H1 (cell line): ENCODE results near the gene TPPP. TPM values are rescaled to one million over a fixed set of nuclear protein-coding genes. Genes with fewer than 3 reads are reported as not detected.

Source experiments
- CTCF ChIA-PET: fragments of 300-600 bp; sonication (Branson Sonifier 250); formaldehyde crosslinking; loops from one replicate; lab custom pipeline; 2021; ENCODE audit not compliant: partially characterized antibody; lab: Charles Lee
- POLR2A ChIA-PET: fragments of 300-600 bp; sonication (Branson Sonifier 250); formaldehyde crosslinking; loops from one replicate; lab custom pipeline; 2021; ENCODE audit warnings: inconsistent platforms; ENCODE audit not compliant: partially characterized antibody; lab: Charles Lee
- DNase-seq, 2 experiments: peaks; one replicate each; pipeline versions ENCODE4 v3.0.0 to v3.0.0-alpha.2; 2010 to 2022; ENCODE audit warnings: low spot score in 2 of 2, low read depth in 1 of 2, mixed read lengths in 1 of 2
- FAIRE-seq: peaks from 2 replicates; lab custom pipeline; 2011; peaks lifted over from hg19 to GRCh38; lab: Jason Lieb, UNC
- H2AFZ ChIP-seq: 2 replicates; pipeline ENCODE4 v1.8.1; 2012; ENCODE audit warnings: low read length, inconsistent platforms
- H2AK5ac ChIP-seq: 2 replicates; pipeline ENCODE4 v1.6.1; 2013; ENCODE audit warnings: low read depth, low read length
- H2BK120ac ChIP-seq: replicated peaks from 2 replicates; pipeline ENCODE3; 2013; ENCODE audit warnings: low read depth, low read length, inconsistent platforms
- H2BK12ac ChIP-seq: 2 replicates; pipeline ENCODE4 v1.6.1; 2013; ENCODE audit warnings: low read depth, low read length
- H2BK15ac ChIP-seq: 2 replicates; pipeline ENCODE4 v1.6.1; 2013; ENCODE audit warnings: low read length
- H2BK20ac ChIP-seq: 2 replicates; pipeline ENCODE4 v1.6.1; 2013; ENCODE audit warnings: low read length
- H2BK5ac ChIP-seq: 2 replicates; pipeline ENCODE4 v1.6.1; 2013; ENCODE audit warnings: low read depth, low read length
- H3K14ac ChIP-seq: 2 replicates; pipeline ENCODE4 v1.6.1; 2013; ENCODE audit warnings: inconsistent platforms; ENCODE audit not compliant: insufficient read length
- H3K18ac ChIP-seq: 2 replicates; pipeline ENCODE4 v1.6.1; 2013; ENCODE audit warnings: low read length; ENCODE audit errors: extremely low read depth
- H3K23ac ChIP-seq: 2 replicates; pipeline ENCODE4 v1.6.1; 2013; ENCODE audit warnings: inconsistent platforms; ENCODE audit not compliant: insufficient read length
- H3K23me2 ChIP-seq: 2 replicates; pipeline ENCODE4 v1.6.1; 2013; ENCODE audit warnings: low read depth, low read length
- H3K27ac ChIP-seq: 2 replicates; pipeline ENCODE4 v1.6.1; 2011; ENCODE audit warnings: low read depth, low read length, inconsistent platforms
- H3K27me3 ChIP-seq, 4 experiments: replicated peaks in 1 of 4; 1 replicate in 1 of 4; 2 replicates in 3 of 4; pipeline versions ENCODE4 v1.6.1 to v1.8.1; 2011 to 2013; ENCODE audit warnings: low read length in 3 of 4, mild to moderate bottlenecking in 3 of 4, inconsistent platforms in 2 of 4, mixed read lengths in 2 of 4, moderate library complexity in 1 of 4; ENCODE audit not compliant: control insufficient read depth in 3 of 4, insufficient read depth in 3 of 4; ENCODE audit errors: extremely low read depth in 1 of 4
- H3K36me3 ChIP-seq, 4 experiments: 2 replicates each; pipeline versions ENCODE4 v1.6.1 to v1.8.1; 2011 to 2013; ENCODE audit warnings: mild to moderate bottlenecking in 4 of 4, low read length in 3 of 4, moderate library complexity in 2 of 4, control low read depth in 1 of 4, inconsistent platforms in 1 of 4; ENCODE audit not compliant: insufficient read depth in 4 of 4, control insufficient read depth in 2 of 4
- H3K4ac ChIP-seq: replicated peaks from 2 replicates; pipeline ENCODE3; 2013; ENCODE audit warnings: low read length, low read depth, mixed read lengths, inconsistent platforms; ENCODE audit not compliant: insufficient read length
- H3K4me1 ChIP-seq, 4 experiments: replicated peaks in 1 of 4; 1 replicate in 1 of 4; 2 replicates in 3 of 4; pipeline versions ENCODE4 v1.6.1 to v1.8.1; 2011 to 2013; ENCODE audit warnings: low read length in 3 of 4, inconsistent platforms in 2 of 4, mixed read lengths in 1 of 4; ENCODE audit not compliant: insufficient read depth in 4 of 4, control insufficient read depth in 3 of 4
- H3K4me2 ChIP-seq, 2 experiments: 2 replicates each; pipeline versions ENCODE4 v1.6.1 to v1.8.1; 2011 to 2013; ENCODE audit warnings: low read depth in 2 of 2, low read length in 2 of 2, control low read depth in 1 of 2, inconsistent platforms in 1 of 2, mild to moderate bottlenecking in 1 of 2; ENCODE audit not compliant: insufficient read depth in 1 of 2
- H3K4me3 ChIP-seq, 4 experiments: fragments of 200-600, 300-600 bp in 1 of 4; sonication (generic), shearing (Covaris generic), sonication (Bioruptor Twin) in 1 of 4; 2 replicates each; pipeline versions ENCODE4 v1.5.1 to v1.8.1; 2011 to 2016; ENCODE audit warnings: low read length in 4 of 4, low read depth in 3 of 4, control low read depth in 2 of 4, inconsistent platforms in 2 of 4, mild to moderate bottlenecking in 2 of 4, mixed read lengths in 1 of 4, moderate library complexity in 1 of 4; ENCODE audit not compliant: insufficient read depth in 2 of 4; ENCODE audit errors: extremely low read depth in 1 of 4
- H3K56ac ChIP-seq: replicated peaks from 2 replicates; pipeline ENCODE3; 2013; ENCODE audit warnings: low read depth, mild to moderate bottlenecking, mixed read lengths, low read length, inconsistent platforms; ENCODE audit not compliant: insufficient read length
- H3K79me1 ChIP-seq: 2 replicates; pipeline ENCODE4 v1.6.1; 2013; ENCODE audit warnings: low read depth, low read length, control low read depth
- H3K79me2 ChIP-seq, 2 experiments: 2 replicates each; pipeline versions ENCODE4 v1.6.1 to v1.8.1; 2012 to 2013; ENCODE audit warnings: low read length in 2 of 2, mild to moderate bottlenecking in 2 of 2, inconsistent platforms in 1 of 2; ENCODE audit not compliant: insufficient read depth in 2 of 2, control insufficient read depth in 1 of 2
- H3K9ac ChIP-seq, 4 experiments: replicated peaks in 1 of 4; 1 replicate in 1 of 4; 2 replicates in 3 of 4; pipeline versions ENCODE4 v1.6.1 to v1.8.1; 2011 to 2013; ENCODE audit warnings: low read depth in 3 of 4, low read length in 3 of 4, control low read depth in 2 of 4, mild to moderate bottlenecking in 2 of 4, moderate library complexity in 2 of 4, inconsistent platforms in 1 of 4; ENCODE audit errors: extremely low read depth in 1 of 4
- H3K9me3 ChIP-seq, 2 experiments: 2 replicates each; pipeline versions ENCODE4 v1.6.1 to v1.8.1; 2012 to 2013; ENCODE audit warnings: mild to moderate bottlenecking in 2 of 2, moderate library complexity in 2 of 2, control low read depth in 1 of 2, inconsistent platforms in 1 of 2, low read depth in 1 of 2, low read length in 1 of 2, mixed read lengths in 1 of 2; ENCODE audit not compliant: insufficient read depth in 2 of 2
- H4K20me1 ChIP-seq, 2 experiments: replicated peaks in 1 of 2; 2 replicates each; pipeline versions ENCODE3 to v1.8.1; 2011 to 2013; ENCODE audit warnings: inconsistent platforms in 2 of 2, low read length in 2 of 2, mild to moderate bottlenecking in 1 of 2; ENCODE audit not compliant: insufficient read depth in 2 of 2, control insufficient read depth in 1 of 2
- H4K5ac ChIP-seq: 2 replicates; pipeline ENCODE4 v1.6.1; 2013; ENCODE audit warnings: low read length, low read depth, mixed read lengths, inconsistent platforms; ENCODE audit not compliant: insufficient read length
- H4K8ac ChIP-seq: 2 replicates; pipeline ENCODE4 v1.8.0; 2013; ENCODE audit warnings: mild to moderate bottlenecking, moderate library complexity, low read length, inconsistent platforms; ENCODE audit not compliant: insufficient read depth; ENCODE audit errors: extremely low read depth
- H4K91ac ChIP-seq: replicated peaks from 2 replicates; pipeline ENCODE3; 2013; ENCODE audit warnings: low read length, mixed read lengths, inconsistent platforms; ENCODE audit not compliant: insufficient read length
- CBX8 ChIP-seq: fragments of 300-800, 300-1000 bp; sonication (generic); IDR thresholded peaks from 2 replicates; pipeline ENCODE4 v1.7.1; 2016; ENCODE audit warnings: low read depth, low read length, borderline replicate concordance
- CHD1 ChIP-seq: IDR thresholded peaks from 2 replicates; pipeline ENCODE4 v1.6.1; 2012; ENCODE audit warnings: low read depth, low read length, improper control_type of control experiment
- HDAC2 ChIP-seq, 2 experiments: fragments of 300-600 bp in 1 of 2; sonication (generic) in 1 of 2; IDR thresholded peaks; 2 replicates each; pipeline ENCODE4 v1.6.1; 2011 to 2012; ENCODE audit warnings: low read depth in 2 of 2, low read length in 2 of 2, mild to moderate bottlenecking in 2 of 2, moderate library complexity in 2 of 2, borderline replicate concordance in 1 of 2, inconsistent platforms in 1 of 2
- MAX ChIP-seq: IDR thresholded peaks from 2 replicates; pipeline ENCODE4 v1.6.1; 2012; ENCODE audit warnings: inconsistent platforms
- RBBP5 ChIP-seq: IDR thresholded peaks from 2 replicates; pipeline ENCODE4 v1.7.1; 2012; ENCODE audit warnings: low read depth, mild to moderate bottlenecking, inconsistent platforms, low read length, moderate library complexity, borderline replicate concordance
- RNF2 ChIP-seq: fragments of 200-900, 300-1000 bp; sonication (generic); IDR thresholded peaks from 2 replicates; pipeline ENCODE4 v1.7.1; 2016; ENCODE audit warnings: borderline replicate concordance, low read depth, mild to moderate bottlenecking, antibody characterized with exemption, low read length; ENCODE audit not compliant: poor library complexity, severe bottlenecking; ENCODE audit errors: missing control alignments
- SUZ12 ChIP-seq: fragments of 200-600 bp; sonication (generic); IDR thresholded peaks from 2 replicates; pipeline ENCODE4 v1.6.1; 2012; ENCODE audit warnings: mild to moderate bottlenecking, inconsistent platforms, low read length, moderate library complexity, mixed read lengths
- TAF1 ChIP-seq: IDR thresholded peaks from 2 replicates; pipeline ENCODE4 v1.6.1; 2011; ENCODE audit warnings: mild to moderate bottlenecking, low read depth, low read length
- TAF7 ChIP-seq: optimal IDR thresholded peaks from 2 replicates; pipeline ENCODE3; 2011; ENCODE audit warnings: low read depth, mild to moderate bottlenecking, inconsistent platforms, low read length, moderate library complexity, borderline replicate concordance
- TCF12 ChIP-seq: IDR thresholded peaks from 2 replicates; pipeline ENCODE4 v1.6.1; 2011; ENCODE audit warnings: low read depth, mild to moderate bottlenecking, low read length
- YY1 ChIP-seq: IDR thresholded peaks from 2 replicates; pipeline ENCODE4 v1.6.1; 2011; ENCODE audit warnings: low read depth, mild to moderate bottlenecking, low read length
- WGBS, 2 experiments: shearing (Covaris generic) in 1 of 2; methylation state at CpG; one replicate each; pipeline versions ENCODE4 v1.1.6 to v1.1.7; 2013 to 2015; ENCODE audit warnings: low lambda C conversion rate in 2 of 2, mixed read lengths in 2 of 2, inconsistent platforms in 1 of 2, low coverage in 1 of 2, missing lambda C conversion rate in 1 of 2; ENCODE audit not compliant: insufficient replicate concordance in 2 of 2, insufficient coverage in 1 of 2, insufficient read length in 1 of 2; ENCODE audit errors: extremely low coverage in 1 of 2, missing lambda C conversion rate in 1 of 2; 5-methylcytosine and 5-hydroxymethylcytosine counted together
- polyA plus RNA-seq, 7 experiments: library from polyadenylated mRNA; depleted of rRNA in 3 of 7; stranded (reverse) in 5 of 7; unstranded in 2 of 7; fragments of >200 nt in 5 of 7; fragments of 200-250 nt in 2 of 7; gene quantifications; 1 replicate in 5 of 7; 2 replicates in 1 of 7; 4 replicates in 1 of 7; pipeline versions ENCODE4 v1.2.1 to v1.2.3, GENCODE V29; 2011 to 2013; ENCODE audit warnings: missing spikeins in 2 of 7, mixed read lengths in 2 of 7
- total RNA-seq: library from RNA; stranded (reverse); fragmentation: NEBNext Ultra II Directional; extraction: Animal tissue kit (Norgen Biotek cat#: 25700); gene quantifications from 2 replicates; pipeline ENCODE4 v1.2.1, GENCODE V29; 2021
- TF ChIP-seq, protein P1 (sequence below): IDR thresholded peaks from 2 replicates; pipeline ENCODE4 v1.6.1; 2011; ENCODE audit warnings: low read length, improper control_type of control experiment

The TPPP gene
- total and polyA plus RNA-seq, 2 of the 8 experiments (the other 6 are each of a cell fraction or from before 2014, with no cell fraction given): 0.36 to 0.93 TPM

DNA sequence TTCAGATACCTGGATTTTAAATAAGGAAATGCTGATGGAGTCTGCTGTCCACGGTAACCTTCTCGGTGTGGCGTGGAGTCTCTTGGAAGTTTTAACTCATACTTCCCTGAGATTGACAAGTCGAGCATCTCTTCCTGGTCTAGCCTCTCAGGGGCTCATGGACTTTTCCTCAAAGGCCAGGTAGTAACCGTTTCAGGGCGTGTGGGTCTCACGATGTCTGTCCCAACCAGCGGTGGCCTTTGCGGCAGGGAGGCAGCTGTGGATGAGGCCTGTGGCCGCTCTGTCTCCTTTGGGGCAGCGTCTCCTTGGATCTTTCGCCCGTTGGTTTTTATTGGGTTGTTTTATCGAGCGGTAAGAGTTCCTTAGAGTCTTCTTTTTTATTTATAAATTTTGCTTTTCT lies 48.2 kb downstream of the TPPP start:
- H4K5ac ChIP-seq: no peak overlapping the region
- H3K79me2 ChIP-seq: no peaks in the 10 kb centered on the region; a peak in 1 of 4 replicates
- H2BK12ac ChIP-seq: no peak overlapping the region
- no peak overlapping the region for H3K18ac ChIP-seq
- no peak overlapping the region for H2AK5ac ChIP-seq
- POLR2A ChIA-PET: interaction anchor here (0.6 kb wide), 1 partner anchor 152 kb away, joined by 3 read pairs; no protein-coding TSS in a partner anchor
- no peak overlapping the region for H3K56ac ChIP-seq
- H3K23ac ChIP-seq: no peak overlapping the region
- H3K9me3 ChIP-seq: peaks cover 5 to 12% of the 10 kb centered on the region in 2 experiments; a peak in 3 of 4 replicates
- peaks cover 0 to 5% of the 10 kb centered on the region in 2 experiments for H4K20me1 ChIP-seq
- H2BK15ac ChIP-seq: no peak overlapping the region
- peaks cover 3% of the 10 kb centered on the region; the same call in 1 of the 2 replicates for H3K79me1 ChIP-seq
- H4K91ac ChIP-seq: no peak overlapping the region
- no peak overlapping the region for H2BK20ac ChIP-seq
- H3K27me3 ChIP-seq: no peaks in the 10 kb centered on the region
- no peak overlapping the region for H3K9ac ChIP-seq
- H3K36me3 ChIP-seq: peaks cover 20 to 47% (median 40%) of the 10 kb centered on the region in 4 experiments
- H3K27ac ChIP-seq: no peak overlapping the region
- no peak overlapping the region for H2AFZ ChIP-seq
- H3K4me3 ChIP-seq: no peak overlapping the region
- no peak overlapping the region for H2BK120ac ChIP-seq
- DNase-seq (no peak), FAIRE-seq (no peak)
- no peak overlapping the region for H3K4ac ChIP-seq
- CTCF ChIA-PET: interaction anchor here (1.6 kb wide), 1 partner anchor 13 kb away, joined by 4 read pairs; no protein-coding TSS in a partner anchor
- no peak overlapping the region for H4K8ac ChIP-seq
- no peaks in the 10 kb centered on the region for H3K23me2 ChIP-seq
- H2BK5ac ChIP-seq: no peak overlapping the region
- H3K14ac ChIP-seq: no peak overlapping the region
- 92% methylated on average over 15 of the region's 15 CpGs; no CpG with 5 or more reads in 1 of the 2 experiments for WGBS, 2 experiments
- no peaks in the 10 kb centered on the region for H3K4me1 ChIP-seq
- no peak overlapping the region for H3K4me2 ChIP-seq
- TF ChIP-seq RNF2 (no peak), TAF1 (no peak), MAX (no peak), SUZ12 (no peak), RBBP5 (no peak), TCF12 (no peak), HDAC2 (IDR thresholded peaks at IDR 0.05; ENCODE audit: borderline replicate concordance in 1 of 2, low read depth in 2 of 2, low read length in 2 of 2) (no peak), TAF7 (no peak), YY1 (no peak), CHD1 (no peak), CBX8 (no peak)
- TF ChIP-seq, protein P1, sequence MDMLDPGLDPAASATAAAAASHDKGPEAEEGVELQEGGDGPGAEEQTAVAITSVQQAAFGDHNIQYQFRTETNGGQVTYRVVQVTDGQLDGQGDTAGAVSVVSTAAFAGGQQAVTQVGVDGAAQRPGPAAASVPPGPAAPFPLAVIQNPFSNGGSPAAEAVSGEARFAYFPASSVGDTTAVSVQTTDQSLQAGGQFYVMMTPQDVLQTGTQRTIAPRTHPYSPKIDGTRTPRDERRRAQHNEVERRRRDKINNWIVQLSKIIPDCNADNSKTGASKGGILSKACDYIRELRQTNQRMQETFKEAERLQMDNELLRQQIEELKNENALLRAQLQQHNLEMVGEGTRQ: no peak
